Ascending aorta (tissue), 2 donors: ENCODE measurements around the gene FBP2. TPM values are rescaled to one million over a fixed set of nuclear protein-coding genes. Genes with fewer than 3 reads are reported as not detected.
"Not testable (repeated sequence)": the region's sequence is repeated elsewhere in the genome, so short reads cannot be mapped to it uniquely, and the experiment has no call there.

Source experiments
- DNase-seq, 2 donors: peaks; one replicate each; pipeline ENCODE4 v3.0.0-alpha.2; 2019; ENCODE audit warnings: low spot score in 2 of 2
- H3K27ac ChIP-seq, 2 donors: fragments of 200-600 bp; sonication (generic); one replicate each; pipeline ENCODE4 v1.5.1; 2016 to 2017; ENCODE audit warnings: mild to moderate bottlenecking in 1 of 2
- H3K27me3 ChIP-seq: fragments of 200-600 bp; sonication (generic); one replicate; pipeline ENCODE4 v1.5.1; 2017
- H3K36me3 ChIP-seq, 2 donors: fragments of 200-600 bp; sonication (generic); one replicate each; pipeline ENCODE4 v1.5.1; 2016
- H3K4me1 ChIP-seq, 2 donors: fragments of 200-600 bp; sonication (generic); one replicate each; pipeline ENCODE4 v1.5.1; 2016 to 2017; ENCODE audit warnings: mild to moderate bottlenecking in 1 of 2
- H3K4me3 ChIP-seq, 2 donors: fragments of 200-600 bp; sonication (generic); one replicate each; pipeline ENCODE4 v1.5.1; 2016 to 2017; ENCODE audit warnings: mild to moderate bottlenecking in 1 of 2
- H3K9me3 ChIP-seq, 2 donors: fragments of 200-600 bp; sonication (generic); one replicate each; pipeline ENCODE4 v1.5.1; 2016
- CTCF ChIP-seq, 3 experiments: fragments of 200-600 bp in 2 of 3; fragments of 450-650 bp in 1 of 3; sonication (generic) in 2 of 3; IDR thresholded peaks; one replicate each; pipeline ENCODE4 v1.5.1; 2016 to 2019; ENCODE audit warnings: antibody characterized with exemption in 3 of 3, mild to moderate bottlenecking in 1 of 3, moderate library complexity in 1 of 3
- intact Hi-C: fragments of 100-400 bp; cut with DNase I; formaldehyde crosslinking; loops from one replicate; pipeline ENCODE4 v1.15.1; 2023
- total RNA-seq: library from RNA; depleted of rRNA; stranded (reverse); fragments of >200 nt; gene quantifications from one replicate; pipeline ENCODE4 v1.1.0, GENCODE V29; 2016

Gene FBP2
- total RNA-seq, 1 donor from 2014 or later, result not detected

- Histone ChIP-seq H3K4me3 (no peak overlapping the region), H3K27ac (no peak overlapping the region), H3K27me3 (no peaks in the 10 kb centered on the region), H3K36me3 (no peaks in the 10 kb centered on the region), H3K9me3 (no peaks in the 10 kb centered on the region), H3K4me1 (peaks cover 0 to 2% of the 10 kb centered on the region in 2 donors)
- no peak for DNase-seq
- no peak for TF ChIP-seq CTCF (IDR thresholded peaks at IDR 0.05)
- intact Hi-C loops, result no loop called here
These were observed 5.5 kb upstream of the FBP2 start for GRCh38 chr9:94599102-94599501.

DNA sequence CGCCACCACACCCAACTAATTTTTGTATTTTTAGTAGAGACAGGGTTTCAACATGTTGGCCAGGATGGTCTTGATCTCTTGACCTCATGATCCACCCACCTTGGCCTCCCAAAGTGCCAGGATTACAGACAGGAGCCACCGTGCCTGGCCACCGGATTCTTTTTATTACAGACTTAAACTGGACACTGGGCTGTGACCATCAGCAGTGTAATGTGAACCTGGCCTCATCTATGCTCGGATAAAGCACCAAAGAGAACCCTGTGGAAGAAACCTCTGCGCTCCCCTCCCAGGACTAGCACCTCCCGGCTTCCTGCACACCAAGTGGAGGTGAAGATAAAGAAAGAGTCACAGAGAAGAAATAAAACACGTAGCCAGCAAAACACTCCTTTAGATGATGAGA, 941 bp downstream of the FBP2 start:
- H3K9me3 ChIP-seq, H3K4me3 ChIP-seq, H3K36me3 ChIP-seq, H3K4me1 ChIP-seq, H3K27ac ChIP-seq, DNase-seq, intact Hi-C loops, H3K27me3 ChIP-seq: not testable (repeated sequence)

GRCh38 chr9:94591876-94592275, 1.7 kb downstream of the FBP2 start:
- intact Hi-C loops, result no loop called here
- no peak for DNase-seq
- Histone ChIP-seq H3K4me1 (peaks cover 0 to 8% of the 10 kb centered on the region in 2 donors), H3K27me3 (no peaks in the 10 kb centered on the region), H3K4me3 (no peak overlapping the region), H3K36me3 (no peaks in the 10 kb centered on the region), H3K27ac (no peak overlapping the region), H3K9me3 (no peaks in the 10 kb centered on the region)
- no peak for TF ChIP-seq CTCF (IDR thresholded peaks at IDR 0.05)

DNA sequence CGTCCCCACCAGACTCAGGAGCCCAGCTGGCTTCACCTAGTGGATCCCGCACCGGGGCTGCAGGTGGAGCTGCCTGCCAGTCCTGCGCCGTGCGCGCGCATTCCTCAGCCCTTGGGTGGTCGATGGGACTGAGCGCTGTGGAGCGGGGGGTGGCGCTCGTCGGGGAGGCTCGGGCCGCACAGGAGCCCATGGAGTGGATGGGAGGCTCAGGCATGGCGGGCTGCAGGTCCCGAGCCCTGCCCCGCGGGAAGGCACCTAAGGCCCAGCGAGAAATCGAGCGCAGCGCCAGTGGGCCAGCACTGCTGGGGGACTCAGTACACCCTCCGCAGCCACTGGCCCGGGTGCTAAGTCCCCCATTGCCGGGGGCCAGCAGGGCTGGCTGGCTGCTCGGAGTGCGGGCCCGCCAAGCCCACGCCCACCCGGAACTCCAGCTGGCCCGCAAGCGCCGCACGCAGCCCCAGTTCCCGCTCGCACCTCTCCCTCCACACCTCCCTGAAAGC, 2.5 kb downstream of the FBP2 start:
- H3K27ac ChIP-seq, H3K27me3 ChIP-seq, H3K4me1 ChIP-seq, DNase-seq, H3K9me3 ChIP-seq, H3K4me3 ChIP-seq, intact Hi-C loops, H3K36me3 ChIP-seq: not testable (repeated sequence)

DNA sequence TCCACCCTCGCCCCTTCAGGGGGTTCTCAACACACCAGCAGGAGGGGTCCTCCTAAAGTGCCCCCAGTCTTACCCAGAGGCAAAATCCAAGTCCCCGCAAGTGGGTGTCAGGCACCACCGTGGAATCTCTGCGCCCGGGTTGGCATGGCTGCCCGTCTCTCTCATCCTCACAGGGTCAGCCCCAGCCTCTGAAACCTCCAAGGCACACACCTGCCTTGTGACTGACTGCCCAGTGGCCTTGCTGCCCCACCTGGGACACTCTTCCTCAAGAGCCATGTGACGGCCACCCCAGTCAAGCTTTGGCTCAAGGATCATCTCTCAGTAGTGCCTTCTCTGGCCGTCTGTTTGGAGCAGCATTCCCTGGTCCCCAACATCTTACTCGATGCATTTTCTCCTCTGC, 4.9 kb downstream of the FBP2 start:
- H3K4me1 ChIP-seq, result peaks cover 0 to 3% of the 10 kb centered on the region in 2 donors
- no peaks in the 10 kb centered on the region for H3K27me3 ChIP-seq
- no peak for DNase-seq
- H3K36me3 ChIP-seq, result no peaks in the 10 kb centered on the region
- no peaks in the 10 kb centered on the region for H3K9me3 ChIP-seq
- no peak overlapping the region for H3K27ac ChIP-seq
- intact Hi-C loops, result no loop called here
- H3K4me3 ChIP-seq, result no peak overlapping the region
- no peak for TF ChIP-seq CTCF (IDR thresholded peaks at IDR 0.05)

DNA sequence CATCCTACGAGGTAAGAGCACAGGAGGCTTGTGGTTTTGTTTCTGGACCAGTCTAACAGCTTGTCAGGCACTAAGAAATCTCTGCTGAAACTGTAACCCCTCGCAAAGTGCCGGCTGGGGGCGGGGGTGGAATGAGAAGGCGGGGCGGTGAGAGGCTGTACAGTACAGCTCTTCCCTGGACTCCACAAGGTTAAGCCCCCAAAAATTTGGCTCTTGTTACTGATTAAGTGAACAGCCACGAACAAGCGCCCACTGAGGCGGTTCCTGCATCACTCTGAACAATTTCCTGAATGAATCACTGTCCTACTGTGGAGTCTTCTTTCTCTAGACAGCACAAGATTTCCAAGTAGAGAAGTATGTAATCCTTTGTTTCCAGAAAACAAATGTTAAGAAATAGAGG, 6.8 kb downstream of the FBP2 start:
- TF ChIP-seq CTCF (IDR thresholded peaks at IDR 0.05), result no peak
- Histone ChIP-seq H3K27ac (no peak overlapping the region), H3K36me3 (no peaks in the 10 kb centered on the region), H3K9me3 (no peaks in the 10 kb centered on the region), H3K4me1 (no peaks in the 10 kb centered on the region), H3K27me3 (no peaks in the 10 kb centered on the region), H3K4me3 (no peak overlapping the region)
- no peak for DNase-seq
- intact Hi-C loops, result no loop called here

DNA sequence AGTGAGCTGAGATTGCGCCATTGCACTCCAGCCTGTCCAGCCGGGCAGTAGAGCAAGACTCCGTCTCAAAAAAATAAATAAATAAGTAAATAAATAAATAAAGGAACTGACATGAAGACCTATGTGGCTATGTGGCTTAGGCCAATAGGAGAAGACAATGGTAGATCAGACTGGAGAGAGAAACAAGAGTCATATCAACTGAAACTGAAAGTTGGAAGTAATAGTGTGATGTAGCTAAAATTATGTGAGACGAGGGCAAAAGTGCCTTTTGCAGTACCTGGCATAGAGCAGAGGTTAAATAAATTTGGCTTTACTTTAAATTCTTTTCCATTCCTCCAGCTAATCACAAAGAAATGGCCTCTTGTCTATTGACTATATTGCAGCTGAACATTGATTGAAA, 7.3 kb downstream of the FBP2 start:
- H3K4me3 ChIP-seq, result no peak overlapping the region
- H3K9me3 ChIP-seq, result no peaks in the 10 kb centered on the region
- no peak overlapping the region for H3K27ac ChIP-seq
- no peaks in the 10 kb centered on the region for H3K4me1 ChIP-seq
- H3K27me3 ChIP-seq, result no peaks in the 10 kb centered on the region
- intact Hi-C loops, result no loop called here
- no peak for TF ChIP-seq CTCF (IDR thresholded peaks at IDR 0.05)
- H3K36me3 ChIP-seq, result no peaks in the 10 kb centered on the region
- DNase-seq, result no peak
